Left forelimb (tissue), 1 donor: Measurements from ENCODE around the gene MYADML2.
"Not testable (repeated sequence)": the region's sequence is repeated elsewhere in the genome, so short reads cannot be mapped to it uniquely, and the experiment has no call there.

Experiments
- DNase-seq: peaks from one replicate; pipeline ENCODE4 v3.0.0-alpha.2; 2018; ENCODE audit warnings: low spot score

The MYADML2 gene

GRCh38 chr17:81924557-81925532 lies 22.2 kb downstream of the MYADML2 start:
- DNase-seq = no peak

- no peak for DNase-seq
Measured at GRCh38 chr17:81923302-81924260, 23.5 kb downstream of the MYADML2 start.

GRCh38 chr17:81922566-81923301 lies 24.3 kb downstream of the MYADML2 start:
- DNase-seq = no peak

GRCh38 chr17:81921996-81922565 lies 25.0 kb downstream of the MYADML2 start:
- DNase-seq = no peak

- no peak for DNase-seq
Measured at GRCh38 chr17:81921537-81921862, 25.5 kb downstream of the MYADML2 start.

- DNase-seq = no peak
Measured at GRCh38 chr17:81920612-81921536, 26.2 kb downstream of the MYADML2 start.

GRCh38 chr17:81918832-81919545 lies 28.0 kb downstream of the MYADML2 start:
- DNase-seq = no peak

- not testable (repeated sequence) for DNase-seq
Measured at GRCh38 chr17:81918333-81918669, 28.7 kb downstream of the MYADML2 start.

- peak; percentile 92 for DNase-seq
Measured at GRCh38 chr17:81917565-81918332, 29.3 kb downstream of the MYADML2 start, which contains the start of gene SIRT7. Gene SIRT7 (minus strand): TSS chr17:81918176. CDS start chr17:81918131, 45 bp downstream.

- no peak for DNase-seq
Measured at GRCh38 chr17:81916234-81917001, 30.6 kb downstream of the MYADML2 start.

- DNase-seq = no peak
Measured at GRCh38 chr17:81915331-81915730, 31.7 kb downstream of the MYADML2 start.

GRCh38 chr17:81914103-81914850 lies 32.8 kb downstream of the MYADML2 start:
- DNase-seq = no peak

- DNase-seq = no peak
Measured at GRCh38 chr17:81913394-81914102, 33.5 kb downstream of the MYADML2 start.

GRCh38 chr17:81912441-81913309 lies 34.4 kb downstream of the MYADML2 start:
- DNase-seq = no peak

- no peak for DNase-seq
Measured at GRCh38 chr17:81911969-81912368, 35.1 kb downstream of the MYADML2 start.
